H9 (cell line): ENCODE measurements around the gene FBRSL1. TPM values are rescaled to one million over a fixed set of nuclear protein-coding genes. Genes with fewer than 3 reads are reported as not detected.
A peak's percentile ranks its signal among the peaks of the same experiment; 100 is the strongest.

Experiments used
- DNase-seq: peaks from one replicate; pipeline ENCODE4 v3.0.0-alpha.2; 2017
- H2AFZ ChIP-seq: one replicate; pipeline ENCODE4 v1.6.1; 2013; ENCODE audit warnings: mild to moderate bottlenecking, low read length, control low read depth, moderate library complexity
- H2AK5ac ChIP-seq: 2 replicates; pipeline ENCODE4 v1.6.1; 2013; ENCODE audit warnings: low read length, control low read depth, mixed read lengths; ENCODE audit not compliant: insufficient read length
- H2BK120ac ChIP-seq: one replicate; pipeline ENCODE4 v1.6.1; 2013; ENCODE audit warnings: low read depth, mild to moderate bottlenecking, low read length, control low read depth, inconsistent platforms; ENCODE audit not compliant: poor library complexity, severe bottlenecking
- H2BK12ac ChIP-seq: 2 replicates; pipeline ENCODE4 v1.6.1; 2013; ENCODE audit warnings: low read length, control low read depth, mixed read lengths, low read depth; ENCODE audit not compliant: insufficient read length
- H2BK15ac ChIP-seq: 2 replicates; pipeline ENCODE4 v1.6.1; 2013; ENCODE audit warnings: low read depth, low read length, control low read depth
- H2BK20ac ChIP-seq: one replicate; pipeline ENCODE4 v1.6.1; 2013; ENCODE audit warnings: low read depth, mild to moderate bottlenecking, low read length, control low read depth, inconsistent platforms; ENCODE audit not compliant: poor library complexity, severe bottlenecking
- H2BK5ac ChIP-seq: 2 replicates; pipeline ENCODE4 v1.6.1; 2013; ENCODE audit warnings: low read length, control low read depth, mixed read lengths; ENCODE audit not compliant: insufficient read length
- H3K14ac ChIP-seq: 2 replicates; pipeline ENCODE4 v1.6.1; 2013; ENCODE audit warnings: low read length, control low read depth; ENCODE audit not compliant: insufficient read depth
- H3K18ac ChIP-seq: 2 replicates; pipeline ENCODE4 v1.6.1; 2013; ENCODE audit warnings: low read depth, mild to moderate bottlenecking, mixed read lengths, low read length, control low read depth; ENCODE audit not compliant: insufficient read length
- H3K23ac ChIP-seq: 2 replicates; pipeline ENCODE4 v1.6.1; 2013; ENCODE audit warnings: low read length, control low read depth, mixed read lengths, low read depth; ENCODE audit not compliant: insufficient read length
- H3K23me2 ChIP-seq: 2 replicates; pipeline ENCODE4 v1.6.1; 2013; ENCODE audit warnings: low read depth, mild to moderate bottlenecking, mixed read lengths, low read length, control low read depth; ENCODE audit not compliant: insufficient read length, poor library complexity, severe bottlenecking
- H3K27ac ChIP-seq: 2 replicates; pipeline ENCODE4 v1.5.1; 2013; ENCODE audit warnings: low read length, control low read depth, mixed read lengths, low read depth; ENCODE audit not compliant: insufficient read length
- H3K27me3 ChIP-seq: 2 replicates; pipeline ENCODE4 v1.6.1; 2013; ENCODE audit warnings: low read length, control low read depth, inconsistent platforms; ENCODE audit not compliant: insufficient read depth
- H3K4ac ChIP-seq: 2 replicates; pipeline ENCODE4 v1.6.1; 2013; ENCODE audit warnings: low read depth, mild to moderate bottlenecking, control low read depth, inconsistent platforms, low read length, moderate library complexity
- H3K4me1 ChIP-seq: 2 replicates; pipeline ENCODE4 v1.6.1; 2013; ENCODE audit warnings: low read length, control low read depth, inconsistent platforms; ENCODE audit not compliant: insufficient read depth
- H3K4me2 ChIP-seq: 2 replicates; pipeline ENCODE4 v1.6.1; 2013; ENCODE audit warnings: low read length, control low read depth, mixed read lengths; ENCODE audit not compliant: insufficient read length, insufficient read depth
- H3K56ac ChIP-seq: 2 replicates; pipeline ENCODE4 v1.6.1; 2013; ENCODE audit warnings: low read depth, mild to moderate bottlenecking, mixed read lengths, low read length, control low read depth; ENCODE audit not compliant: insufficient read length
- H3K79me1 ChIP-seq: 2 replicates; pipeline ENCODE4 v1.6.1; 2013; ENCODE audit warnings: low read depth, mild to moderate bottlenecking, moderate library complexity, low read length, control low read depth, inconsistent platforms; ENCODE audit not compliant: insufficient read depth, poor library complexity, severe bottlenecking
- H3K79me2 ChIP-seq: 2 replicates; pipeline ENCODE4 v1.6.1; 2013; ENCODE audit warnings: low read length, control low read depth, inconsistent platforms; ENCODE audit not compliant: insufficient read depth
- H3K9ac ChIP-seq: 2 replicates; pipeline ENCODE4 v1.6.1; 2013; ENCODE audit warnings: low read length, control low read depth, mixed read lengths; ENCODE audit not compliant: insufficient read length; ENCODE audit errors: extremely low read depth
- H3K9me3 ChIP-seq: one replicate; pipeline ENCODE4 v1.6.1; 2013; ENCODE audit warnings: low read depth, low read length, inconsistent platforms; ENCODE audit not compliant: control insufficient read depth
- H3T11ph ChIP-seq: one replicate; pipeline ENCODE4 v1.6.1; 2013; ENCODE audit warnings: mild to moderate bottlenecking, low read length, control low read depth, inconsistent platforms
- H4K20me1 ChIP-seq: one replicate; pipeline ENCODE4 v1.6.1; 2013; ENCODE audit not compliant: control insufficient read depth, insufficient read length, insufficient read depth
- H4K5ac ChIP-seq: 2 replicates; pipeline ENCODE4 v1.6.1; 2013; ENCODE audit warnings: low read depth, mild to moderate bottlenecking, mixed read lengths, low read length, control low read depth; ENCODE audit not compliant: insufficient read length
- H4K8ac ChIP-seq: replicated peaks from 2 replicates; pipeline ENCODE4 v1.6.1; 2013; ENCODE audit warnings: low read length, control low read depth, mixed read lengths, low read depth; ENCODE audit not compliant: insufficient read length
- H4K91ac ChIP-seq: 2 replicates; pipeline ENCODE4 v1.6.1; 2013; ENCODE audit warnings: low read depth, mild to moderate bottlenecking, moderate library complexity, mixed read lengths, low read length, control low read depth; ENCODE audit not compliant: insufficient read length
- H3K27ac Mint-ChIP-seq, 3 experiments: 2 replicates in 2 of 3; 3 replicates in 1 of 3; pipeline ENCODE4 v1.8.0; 2020 to 2021; ENCODE audit warnings: mixed read lengths in 3 of 3, mild to moderate bottlenecking in 1 of 3, moderate library complexity in 1 of 3
- H3K27me3 Mint-ChIP-seq: 2 replicates; pipeline ENCODE4 v1.8.0; 2021; ENCODE audit warnings: low read depth, mild to moderate bottlenecking, moderate library complexity, mixed read lengths
- H3K36me3 Mint-ChIP-seq, 3 experiments: 2 replicates in 2 of 3; 3 replicates in 1 of 3; pipeline ENCODE4 v1.8.0; 2020 to 2021; ENCODE audit warnings: low read depth in 3 of 3, mixed read lengths in 3 of 3; ENCODE audit not compliant: insufficient read depth in 1 of 3
- H3K4me1 Mint-ChIP-seq, 2 experiments: 2 replicates each; pipeline ENCODE4 v1.8.0; 2020; ENCODE audit warnings: mixed read lengths in 2 of 2
- H3K4me3 Mint-ChIP-seq, 2 experiments: 2 replicates in 1 of 2; 3 replicates in 1 of 2; pipeline ENCODE4 v1.8.0; 2020 to 2021; ENCODE audit warnings: mild to moderate bottlenecking in 2 of 2, mixed read lengths in 2 of 2, moderate library complexity in 1 of 2
- H3K9me3 Mint-ChIP-seq, 2 experiments: 2 replicates in 1 of 2; 3 replicates in 1 of 2; pipeline ENCODE4 v1.8.0; 2020; ENCODE audit warnings: mild to moderate bottlenecking in 2 of 2, mixed read lengths in 2 of 2, moderate library complexity in 1 of 2
- WGBS: extraction: QIAGEN DNeasy Blood & Tissue Kit; methylation state at CpG from one replicate; pipeline ENCODE4 v1.1.7; 2013; ENCODE audit warnings: missing lambda C conversion rate, low lambda C conversion rate, mixed read lengths; ENCODE audit not compliant: insufficient read length; ENCODE audit errors: extremely low coverage; 5-methylcytosine and 5-hydroxymethylcytosine counted together
- total RNA-seq: library from RNA; stranded (reverse); gene quantifications from 2 replicates; pipeline ENCODE4 v1.2.1, GENCODE V29; 2021
- TF ChIP-seq, protein P1 (sequence below): fragments of 200-600 bp; sonication (generic); conservative IDR thresholded peaks from 3 replicates; pipeline ENCODE4 v1.8.0; 2021; ENCODE audit warnings: antibody characterized with exemption, mild to moderate bottlenecking

Gene FBRSL1
- total RNA-seq, 1 experiment from 2014 or later: 90.8 TPM

DNA sequence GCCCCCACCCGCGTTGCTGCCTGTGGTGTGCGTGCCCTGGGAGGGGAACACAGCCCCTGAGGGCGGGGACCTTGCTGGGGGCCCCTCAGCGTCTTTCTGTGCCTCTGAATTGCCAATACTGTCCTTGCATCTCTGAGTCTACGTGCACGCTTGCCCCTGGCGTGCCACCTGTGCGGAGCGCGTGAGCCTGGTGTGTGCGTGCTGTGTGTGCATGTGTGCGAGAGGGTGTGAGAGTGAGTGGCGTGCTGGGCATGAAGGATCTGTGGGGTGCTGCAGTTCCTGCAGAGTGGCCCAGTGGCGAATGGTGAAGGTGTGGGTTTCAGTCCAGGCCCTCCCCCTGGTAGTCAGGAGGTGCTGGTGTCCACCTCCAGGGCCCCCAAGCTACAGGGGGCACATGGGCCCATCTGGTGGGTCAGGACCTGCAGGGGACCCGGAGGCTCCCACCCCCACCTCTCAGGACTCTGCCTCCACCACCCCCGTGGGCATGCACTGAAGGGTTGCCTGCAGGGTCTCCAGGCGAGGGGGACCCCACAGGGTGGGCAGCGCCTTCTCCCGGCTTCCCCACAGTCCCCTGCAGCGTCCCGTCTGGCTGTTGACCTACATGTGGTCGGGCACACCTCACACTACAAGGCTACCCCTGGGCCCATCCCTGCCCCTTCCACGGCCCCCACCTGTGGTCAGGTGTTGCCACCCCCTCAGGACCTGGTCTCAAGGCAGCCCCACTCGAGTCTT, 21.0 kb downstream of the FBRSL1 start:
- Mint-ChIP-seq H3K27me3 (peaks cover 12% of the 10 kb centered on the region), H3K36me3 (peaks cover 0 to 5% (median 2%) of the 10 kb centered on the region in 3 experiments; a peak in 2 of 7 replicates), H3K9me3 (0 out of 5 replicates have a peak, but pooled peaks cover 0 to 2% of the 10 kb centered on the region in 2 experiments), H3K27ac (peak overlapping the region in 1 of 3 experiments; percentile 63; a peak in 1 of 7 replicates), H3K4me3 (no peak overlapping the region), H3K4me1 (peaks cover 9 to 17% of the 10 kb centered on the region in 2 experiments)
- no peak overlapping the region for H2BK15ac ChIP-seq
- H3K79me2 ChIP-seq: no peaks in the 10 kb centered on the region; the same call in 1 of the 2 replicates
- H3K4me2 ChIP-seq: no peak overlapping the region
- no peak overlapping the region for H3K23ac ChIP-seq
- no peak overlapping the region for H3K18ac ChIP-seq
- H2AK5ac ChIP-seq: no peak overlapping the region
- H3K4ac ChIP-seq: no peak overlapping the region
- H3K4me1 ChIP-seq: no peaks in the 10 kb centered on the region; the same call in 1 of the 2 replicates
- H3K9me3 ChIP-seq: no peaks in the 10 kb centered on the region
- no peak overlapping the region for H2BK12ac ChIP-seq
- H3K79me1 ChIP-seq: peaks cover 9% of the 10 kb centered on the region
- no peak overlapping the region for H2BK20ac ChIP-seq
- H2BK5ac ChIP-seq: no peak overlapping the region
- H3K23me2 ChIP-seq: no peaks in the 10 kb centered on the region
- no peak overlapping the region for H4K8ac ChIP-seq
- no peak overlapping the region for H3K14ac ChIP-seq
- H4K20me1 ChIP-seq: no peaks in the 10 kb centered on the region
- no peak overlapping the region for H3K9ac ChIP-seq
- WGBS: no CpG with 5 or more reads among the region's 25 CpGs
- no peak for DNase-seq
- no peak overlapping the region for H2BK120ac ChIP-seq
- no peak overlapping the region for H3K56ac ChIP-seq
- TF ChIP-seq, protein P1, sequence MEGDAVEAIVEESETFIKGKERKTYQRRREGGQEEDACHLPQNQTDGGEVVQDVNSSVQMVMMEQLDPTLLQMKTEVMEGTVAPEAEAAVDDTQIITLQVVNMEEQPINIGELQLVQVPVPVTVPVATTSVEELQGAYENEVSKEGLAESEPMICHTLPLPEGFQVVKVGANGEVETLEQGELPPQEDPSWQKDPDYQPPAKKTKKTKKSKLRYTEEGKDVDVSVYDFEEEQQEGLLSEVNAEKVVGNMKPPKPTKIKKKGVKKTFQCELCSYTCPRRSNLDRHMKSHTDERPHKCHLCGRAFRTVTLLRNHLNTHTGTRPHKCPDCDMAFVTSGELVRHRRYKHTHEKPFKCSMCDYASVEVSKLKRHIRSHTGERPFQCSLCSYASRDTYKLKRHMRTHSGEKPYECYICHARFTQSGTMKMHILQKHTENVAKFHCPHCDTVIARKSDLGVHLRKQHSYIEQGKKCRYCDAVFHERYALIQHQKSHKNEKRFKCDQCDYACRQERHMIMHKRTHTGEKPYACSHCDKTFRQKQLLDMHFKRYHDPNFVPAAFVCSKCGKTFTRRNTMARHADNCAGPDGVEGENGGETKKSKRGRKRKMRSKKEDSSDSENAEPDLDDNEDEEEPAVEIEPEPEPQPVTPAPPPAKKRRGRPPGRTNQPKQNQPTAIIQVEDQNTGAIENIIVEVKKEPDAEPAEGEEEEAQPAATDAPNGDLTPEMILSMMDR: no peak
- no peak overlapping the region for H3K27ac ChIP-seq
- no peak overlapping the region for H4K5ac ChIP-seq
- no peaks in the 10 kb centered on the region for H3K27me3 ChIP-seq
- H3T11ph ChIP-seq: no peak overlapping the region
- no peak overlapping the region for H4K91ac ChIP-seq
- no peak overlapping the region for H2AFZ ChIP-seq
